Lung (tissue), 12 donors: Measurements from ENCODE around the gene GRHPR. TPM values are rescaled to one million over a fixed set of nuclear protein-coding genes. Genes with fewer than 3 reads are reported as not detected.
"Not testable (repeated sequence)": the region's sequence is repeated elsewhere in the genome, so short reads cannot be mapped to it uniquely, and the experiment has no call there.

Experiments used
- ATAC-seq: fragments of 200-7000 bp; cut with Tn5 transposase; one replicate; pipeline ENCODE4 v1.9.1; 2020; ENCODE audit warnings: moderate number of reproducible peaks; ENCODE audit not compliant: insufficient read depth, low FRiP score
- DNase-seq, 3 donors: peaks; one replicate each; pipeline ENCODE4 v3.0.0-alpha.2; 2013 to 2017
- H3K27ac ChIP-seq, 2 donors: one replicate each; pipeline ENCODE4 v1.5.1; 2013; ENCODE audit warnings: mild to moderate bottlenecking in 2 of 2, moderate library complexity in 2 of 2, control low read depth in 1 of 2, inconsistent platforms in 1 of 2, low read depth in 1 of 2, low read length in 1 of 2
- H3K27me3 ChIP-seq, 3 donors: one replicate each; pipeline ENCODE4 v1.5.1; 2013; ENCODE audit warnings: low read length in 2 of 3; ENCODE audit not compliant: control insufficient read depth in 3 of 3, insufficient read depth in 3 of 3
- H3K36me3 ChIP-seq, 4 donors: one replicate each; pipeline ENCODE4 v1.5.1; 2013; ENCODE audit warnings: low read length in 4 of 4, mild to moderate bottlenecking in 1 of 4, moderate library complexity in 1 of 4; ENCODE audit not compliant: control insufficient read depth in 4 of 4, insufficient read depth in 4 of 4
- H3K4me1 ChIP-seq, 5 donors: one replicate each; pipeline ENCODE4 v1.5.1; 2013; ENCODE audit warnings: low read length in 5 of 5, mild to moderate bottlenecking in 2 of 5, moderate library complexity in 1 of 5; ENCODE audit not compliant: control insufficient read depth in 5 of 5, insufficient read depth in 5 of 5
- H3K4me3 ChIP-seq: one replicate; pipeline ENCODE4 v1.5.1; 2013; ENCODE audit warnings: mild to moderate bottlenecking, control low read depth, moderate library complexity
- H3K9ac ChIP-seq, 2 donors: one replicate each; pipeline ENCODE4 v1.5.1; 2013; ENCODE audit warnings: low read length in 2 of 2, control low read depth in 1 of 2; ENCODE audit not compliant: insufficient read depth in 1 of 2
- H3K9me3 ChIP-seq, 4 donors: one replicate each; pipeline ENCODE4 v1.5.1; 2013; ENCODE audit warnings: low read length in 3 of 4, mild to moderate bottlenecking in 1 of 4, moderate library complexity in 1 of 4; ENCODE audit not compliant: control insufficient read depth in 4 of 4, insufficient read depth in 3 of 4
- WGBS, 2 donors: extraction: QIAGEN DNeasy Blood & Tissue Kit; methylation state at CpG; one replicate each; pipeline ENCODE4 v1.1.7; 2013; 5-methylcytosine and 5-hydroxymethylcytosine counted together
- polyA plus RNA-seq, 2 donors: library from polyadenylated mRNA; stranded (reverse); fragments of 200-250 nt; gene quantifications; one replicate each; pipeline ENCODE4 v1.2.1, GENCODE V29; 2013
- total RNA-seq, 2 donors: library from RNA; depleted of rRNA in 1 of 2; stranded (reverse); fragments of >200 nt in 1 of 2; gene quantifications; one replicate each; pipeline ENCODE4 v1.2.1, GENCODE V29; 2014 to 2021
- TF ChIP-seq, protein P1 (sequence below): IDR thresholded peaks from 2 replicates; pipeline ENCODE4 v1.5.1; 2012; ENCODE audit warnings: mild to moderate bottlenecking; ENCODE audit errors: control extremely low read depth, extremely low read depth
- donor health status: control.
- donor health status: control.
- donor health status: Bipolar disorder and iron deficiency.
- donor health status: healthy.
- donor health status: DM: yes; HTN: yes; CAD: no.

GRHPR gene
- total and polyA plus RNA-seq, 4 donors = 55.5 to 98.9 (median 73.5) TPM

DNA sequence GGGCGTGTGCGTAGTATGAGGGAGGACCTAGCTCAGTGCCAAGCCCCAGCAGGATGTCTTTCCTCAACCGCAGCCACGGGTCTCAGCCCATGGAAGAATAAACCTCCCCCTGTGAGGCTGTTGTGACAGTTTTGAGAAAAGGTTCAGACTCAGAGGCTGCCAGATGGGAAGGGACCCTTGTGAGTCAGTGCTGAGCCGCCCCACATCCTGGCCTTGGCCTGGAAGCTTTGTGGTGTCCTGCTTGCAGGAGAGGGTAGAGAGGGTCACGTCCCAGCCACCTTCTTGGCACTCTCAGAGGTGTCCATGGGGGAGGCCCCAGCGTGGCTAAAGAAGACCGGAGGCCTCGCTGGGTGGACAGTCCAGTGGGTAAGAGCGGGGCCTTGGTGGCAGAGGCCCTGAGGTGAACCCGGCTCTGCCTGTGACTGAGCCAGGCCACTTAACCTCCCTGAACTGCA is 2.8 kb downstream of the GRHPR start:
- no peak overlapping the region for H3K27ac ChIP-seq
- DNase-seq (no peak), ATAC-seq (no peak)
- peaks cover 0 to 37% (median 11%) of the 10 kb centered on the region in 4 donors for H3K36me3 ChIP-seq
- H3K9ac ChIP-seq = no peak overlapping the region
- WGBS, 2 donors = 82 to 90% methylated on average over 11 of the region's 11 CpGs
- TF ChIP-seq, protein P1, sequence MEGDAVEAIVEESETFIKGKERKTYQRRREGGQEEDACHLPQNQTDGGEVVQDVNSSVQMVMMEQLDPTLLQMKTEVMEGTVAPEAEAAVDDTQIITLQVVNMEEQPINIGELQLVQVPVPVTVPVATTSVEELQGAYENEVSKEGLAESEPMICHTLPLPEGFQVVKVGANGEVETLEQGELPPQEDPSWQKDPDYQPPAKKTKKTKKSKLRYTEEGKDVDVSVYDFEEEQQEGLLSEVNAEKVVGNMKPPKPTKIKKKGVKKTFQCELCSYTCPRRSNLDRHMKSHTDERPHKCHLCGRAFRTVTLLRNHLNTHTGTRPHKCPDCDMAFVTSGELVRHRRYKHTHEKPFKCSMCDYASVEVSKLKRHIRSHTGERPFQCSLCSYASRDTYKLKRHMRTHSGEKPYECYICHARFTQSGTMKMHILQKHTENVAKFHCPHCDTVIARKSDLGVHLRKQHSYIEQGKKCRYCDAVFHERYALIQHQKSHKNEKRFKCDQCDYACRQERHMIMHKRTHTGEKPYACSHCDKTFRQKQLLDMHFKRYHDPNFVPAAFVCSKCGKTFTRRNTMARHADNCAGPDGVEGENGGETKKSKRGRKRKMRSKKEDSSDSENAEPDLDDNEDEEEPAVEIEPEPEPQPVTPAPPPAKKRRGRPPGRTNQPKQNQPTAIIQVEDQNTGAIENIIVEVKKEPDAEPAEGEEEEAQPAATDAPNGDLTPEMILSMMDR = no peak
- H3K4me1 ChIP-seq = peaks cover 0 to 23% (median 14%) of the 10 kb centered on the region in 5 donors
- no peaks in the 10 kb centered on the region for H3K9me3 ChIP-seq
- H3K4me3 ChIP-seq = no peak overlapping the region
- H3K27me3 ChIP-seq = no peaks in the 10 kb centered on the region

DNA sequence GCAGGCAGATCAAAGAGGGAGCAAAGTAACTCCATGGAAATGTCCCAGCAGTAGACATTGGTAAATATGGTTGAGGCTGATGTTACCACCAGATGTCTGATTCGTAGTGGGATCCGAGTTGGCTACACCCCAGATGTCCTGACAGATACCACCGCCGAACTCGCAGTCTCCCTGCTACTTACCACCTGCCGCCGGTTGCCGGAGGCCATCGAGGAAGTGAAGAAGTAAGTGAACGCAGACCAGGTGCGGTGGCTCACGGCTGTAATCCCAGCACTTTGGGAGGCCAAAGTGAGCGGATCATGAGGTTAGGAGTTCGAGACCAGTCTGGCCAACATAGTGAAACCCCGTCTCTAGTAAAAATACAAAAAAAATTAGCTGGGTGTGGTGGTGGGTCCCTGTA is 3.9 kb downstream of the GRHPR start:
- not testable (repeated sequence) for H3K9me3 ChIP-seq, DNase-seq, H3K4me3 ChIP-seq, ATAC-seq, H3K9ac ChIP-seq, H3K27me3 ChIP-seq, H3K27ac ChIP-seq
- WGBS, 2 donors = 96 to 97% methylated on average over 15 of the region's 15 CpGs
- Histone ChIP-seq H3K4me1 (peaks cover 0 to 23% (median 14%) of the 10 kb centered on the region in 5 donors), H3K36me3 (peaks cover 0 to 45% (median 12%) of the 10 kb centered on the region in 4 donors)

DNA sequence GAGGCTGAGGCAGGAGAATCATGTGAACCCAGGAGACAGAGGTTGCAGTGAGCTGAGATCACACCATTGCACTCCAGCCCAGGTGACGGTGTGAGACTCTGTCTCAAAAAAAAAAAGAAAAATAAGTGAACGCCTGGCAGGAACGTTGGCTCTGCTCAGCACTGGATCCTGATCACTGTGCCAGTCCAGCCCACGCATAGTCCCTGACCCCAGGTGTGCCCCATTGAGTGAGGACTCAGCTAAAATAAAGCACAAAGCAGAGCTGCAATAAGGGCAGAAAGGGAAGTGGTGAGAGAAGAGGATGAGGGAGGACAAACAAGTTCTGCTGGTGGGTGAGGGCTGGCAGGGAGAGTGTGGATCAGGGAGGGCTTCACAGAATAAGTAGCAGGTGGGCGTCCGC is 4.3 kb downstream of the GRHPR start:
- no peaks in the 10 kb centered on the region for H3K9me3 ChIP-seq
- H3K4me3 ChIP-seq = no peak overlapping the region
- ATAC-seq (no peak), DNase-seq (no peak)
- H3K27me3 ChIP-seq = no peaks in the 10 kb centered on the region
- peaks cover 0 to 23% (median 14%) of the 10 kb centered on the region in 5 donors for H3K4me1 ChIP-seq
- TF ChIP-seq, protein P1 = no peak
- peaks cover under 1 to 46% (median 17%) of the 10 kb centered on the region in 4 donors for H3K36me3 ChIP-seq
- H3K9ac ChIP-seq = no peak overlapping the region
- H3K27ac ChIP-seq = no peak overlapping the region
- 93% methylated on average over 6 of the region's 6 CpGs for WGBS, 2 donors

DNA sequence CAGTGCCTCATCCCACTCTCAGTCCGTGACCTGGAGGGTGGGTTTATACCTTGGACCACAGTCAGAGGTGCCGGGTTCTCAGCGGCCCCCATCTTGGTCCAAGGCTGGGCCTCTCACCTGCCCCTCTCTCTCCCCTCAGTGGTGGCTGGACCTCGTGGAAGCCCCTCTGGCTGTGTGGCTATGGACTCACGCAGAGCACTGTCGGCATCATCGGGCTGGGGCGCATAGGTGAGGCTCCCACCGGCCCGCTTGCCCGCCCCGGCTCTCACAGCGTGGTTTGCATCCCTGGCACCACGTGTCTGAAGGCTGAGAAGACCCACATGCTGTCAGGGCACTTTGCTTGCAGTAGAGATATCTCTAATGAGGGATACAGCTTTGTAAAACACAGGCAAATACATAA is 5.8 kb downstream of the GRHPR start:
- DNase-seq = no peak
- Histone ChIP-seq H3K4me1 (peaks cover under 1 to 18% (median 12%) of the 10 kb centered on the region in 5 donors), H3K9ac (no peak overlapping the region), H3K27me3 (no peaks in the 10 kb centered on the region), H3K9me3 (no peaks in the 10 kb centered on the region), H3K4me3 (no peak overlapping the region), H3K27ac (no peak overlapping the region), H3K36me3 (peaks cover 4 to 49% (median 21%) of the 10 kb centered on the region in 4 donors)
- ATAC-seq = no peak
- 94 to 96% methylated on average over 14 of the region's 14 CpGs for WGBS, 2 donors
- TF ChIP-seq, protein P1 = no peak
